PFSK-1 (cell line): ENCODE measurements around the gene ARHGEF37.

Experiments used
- POLR2AphosphoS5 ChIP-seq: IDR thresholded peaks from 2 replicates; pipeline ENCODE4 v1.6.1; 2012; ENCODE audit warnings: low read depth, mild to moderate bottlenecking, control low read depth, low read length, moderate library complexity
- SIN3A ChIP-seq: IDR thresholded peaks from 2 replicates; pipeline ENCODE4 v1.6.1; 2012; ENCODE audit warnings: mild to moderate bottlenecking, low read length, moderate library complexity, borderline replicate concordance; ENCODE audit not compliant: insufficient read depth
- TAF1 ChIP-seq: IDR thresholded peaks from 2 replicates; pipeline ENCODE4 v1.6.1; 2012; ENCODE audit warnings: low read length, control low read depth, borderline replicate concordance; ENCODE audit not compliant: insufficient read depth

- TF ChIP-seq POLR2AphosphoS5 (no peak), TAF1 (no peak), SIN3A (no peak)
These were observed 71.4 kb downstream of the ARHGEF37 start for GRCh38 chr5:149652697-149653096.
